Raji (cell line): ENCODE data around the gene WFDC6.

Experiments used
- POLR2A ChIP-seq: IDR thresholded peaks from 2 replicates; pipeline ENCODE4 v1.6.1; 2011; ENCODE audit warnings: low read depth, low read length, control low read depth; ENCODE audit not compliant: insufficient read depth

WFDC6 gene

DNA sequence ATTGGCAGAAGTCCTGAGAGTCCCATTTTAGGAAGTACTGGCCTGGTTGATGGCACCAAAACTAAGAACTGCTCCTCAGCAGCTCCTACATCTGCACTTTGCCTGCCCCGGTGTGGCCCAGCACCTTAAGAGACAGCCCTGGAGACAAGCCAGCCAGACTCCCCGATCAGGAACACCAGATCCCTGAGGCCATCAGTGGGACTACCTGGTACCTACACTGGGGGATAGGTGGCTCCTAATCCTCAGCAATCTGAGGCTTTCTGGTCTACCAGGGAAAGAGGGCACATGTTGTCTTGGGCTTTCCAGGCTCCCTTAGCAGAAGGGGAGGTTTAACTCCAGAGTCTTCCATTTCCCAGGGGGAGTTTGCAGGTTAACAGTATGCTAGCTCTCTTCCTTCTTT is at the start of gene WFDC6:
WFDC6 (minus strand) TSS at position 101 of the 400 bp plus-strand sequence; CDS start at position 26, 75 bp downstream.
- TF ChIP-seq POLR2A = no peak

DNA sequence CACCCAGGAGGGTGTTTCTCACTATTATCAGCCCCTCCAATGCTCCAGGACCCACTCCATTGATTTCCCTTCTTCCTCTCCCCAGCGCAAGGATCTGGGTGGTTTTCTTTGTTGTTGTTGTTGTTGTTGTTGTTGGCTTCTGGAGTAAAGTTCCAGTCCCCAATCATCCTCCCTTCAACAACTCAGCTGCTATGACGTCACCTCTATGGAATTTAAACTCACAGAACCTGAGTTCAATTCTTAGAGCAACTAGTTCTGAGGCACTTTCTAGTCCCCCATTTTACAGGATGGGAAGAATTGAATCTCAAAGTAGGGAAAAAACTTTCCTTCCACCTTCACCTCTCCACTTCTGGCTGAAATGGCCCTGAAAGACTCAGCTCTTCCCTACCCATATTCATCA is 49.5 kb upstream of the WFDC6 start:
- TF ChIP-seq POLR2A = no peak

DNA sequence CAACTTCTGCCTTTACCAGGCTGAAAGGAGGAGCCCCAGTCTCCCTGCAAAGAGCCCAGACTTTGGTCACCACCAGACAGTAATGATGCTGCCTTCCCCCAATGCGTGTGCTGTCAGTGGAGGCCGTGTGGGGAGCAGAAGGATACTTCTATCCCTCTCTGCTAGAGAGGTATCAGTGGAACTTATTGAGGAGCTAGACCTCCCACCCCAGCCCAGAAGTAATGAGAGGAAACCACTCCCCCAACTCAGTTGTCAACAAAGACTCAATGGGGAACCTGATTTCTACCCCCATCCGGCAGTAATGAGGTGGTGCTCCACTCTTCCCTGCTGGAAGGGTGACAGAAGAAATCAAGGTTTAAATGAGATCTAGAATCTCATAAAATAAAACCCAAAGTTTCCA is 44.2 kb upstream of the WFDC6 start:
- no peak for TF ChIP-seq POLR2A

DNA sequence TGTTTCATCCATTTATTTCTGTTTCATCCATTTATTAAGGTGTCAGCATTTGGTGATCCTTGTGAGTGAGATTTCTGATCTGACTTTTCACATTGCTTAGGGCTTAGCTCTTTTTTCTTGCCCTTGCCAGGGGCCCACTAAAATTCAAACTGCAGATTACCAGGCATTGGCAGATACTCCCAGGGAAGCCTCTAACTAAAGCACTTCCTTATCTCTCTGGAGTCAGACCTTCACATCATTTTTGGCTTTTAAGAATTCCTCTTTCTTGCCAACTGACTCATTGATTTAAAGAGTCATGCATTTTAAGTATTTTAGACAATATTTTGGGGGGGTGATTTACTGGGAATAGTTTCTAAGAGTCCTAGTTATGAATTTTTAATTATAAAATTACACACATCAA is 42.4 kb upstream of the WFDC6 start:
- no peak for TF ChIP-seq POLR2A

DNA sequence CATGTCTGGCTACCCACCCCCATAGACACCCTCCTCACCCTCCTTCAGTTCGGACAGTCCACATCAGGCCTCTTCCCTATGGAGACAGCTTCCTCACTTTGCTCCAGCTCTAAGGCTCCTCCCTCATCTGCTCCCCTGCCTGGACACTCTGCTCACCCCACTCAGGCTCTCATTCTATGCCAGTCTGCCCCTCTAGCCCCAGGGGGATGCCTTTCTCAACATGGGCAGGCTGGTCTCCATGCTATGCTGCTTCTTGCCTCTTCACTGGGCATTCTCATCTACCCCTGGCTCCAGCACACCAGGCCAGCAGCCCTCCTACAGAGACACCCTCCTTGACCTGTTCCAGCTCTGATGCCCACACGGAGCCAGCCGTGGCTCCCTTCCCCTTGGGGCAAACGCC is 39.9 kb upstream of the WFDC6 start, which contains the start of gene WFDC8:
WFDC8 (minus strand) TSS at position 101 of the 400 bp plus-strand sequence; CDS start at position 64, 37 bp downstream.
- no peak for TF ChIP-seq POLR2A

DNA sequence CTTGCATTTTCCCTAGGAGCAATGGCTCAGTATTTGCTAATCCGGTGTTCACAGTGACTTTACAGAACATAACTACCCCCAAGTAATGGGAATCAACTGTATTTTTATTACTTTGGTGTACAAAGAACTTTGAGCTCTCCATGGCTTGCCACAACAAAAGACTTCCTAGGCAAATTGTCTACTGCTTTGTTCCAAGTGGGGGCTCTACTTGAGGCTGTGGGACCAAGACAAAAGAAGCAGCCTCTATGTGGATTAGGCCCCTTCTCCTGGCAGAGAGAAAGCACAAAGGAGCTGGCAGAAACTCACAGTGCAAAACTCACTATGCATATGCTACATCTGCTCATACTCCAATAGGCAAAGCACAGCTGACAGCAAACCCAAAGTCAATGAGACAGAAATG is 38.9 kb upstream of the WFDC6 start:
- no peak for TF ChIP-seq POLR2A

DNA sequence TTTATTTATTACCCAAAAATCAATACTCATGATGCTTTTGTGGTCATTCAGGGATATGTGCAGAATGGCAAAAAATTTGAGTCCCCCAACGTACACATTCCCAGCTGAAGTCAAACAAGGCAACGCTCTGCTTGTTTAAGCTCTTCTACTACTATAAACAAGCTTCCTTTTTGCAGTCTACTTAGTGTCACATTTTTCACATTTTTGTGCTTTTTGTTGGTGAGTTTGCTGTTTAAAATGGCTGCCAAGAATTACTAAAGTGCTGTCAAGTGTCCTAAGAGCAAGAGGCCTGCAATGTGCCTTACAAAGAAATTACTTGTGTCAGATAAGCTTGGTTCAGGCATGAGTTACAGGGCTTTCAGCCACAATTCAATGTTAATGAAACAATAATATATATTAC is 37.7 kb upstream of the WFDC6 start:
- TF ChIP-seq POLR2A = no peak

DNA sequence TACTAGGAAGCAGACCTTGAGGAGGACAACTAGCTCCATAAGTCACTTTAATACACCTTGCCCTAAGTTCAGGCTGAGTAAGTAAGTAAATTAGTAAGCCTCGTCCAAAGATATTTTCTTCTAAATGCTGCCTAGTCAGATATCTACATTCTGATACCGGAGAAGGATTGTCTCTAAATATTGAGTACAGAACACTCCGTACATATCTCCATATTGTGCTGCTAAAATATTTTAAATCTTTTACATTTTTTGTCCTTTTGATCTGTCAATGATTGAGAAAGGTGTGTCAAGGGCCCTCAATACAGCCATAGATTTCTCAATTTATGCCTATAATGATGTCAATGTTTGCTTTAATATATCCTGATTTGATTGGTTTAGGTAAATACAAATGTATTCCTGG is 36.6 kb upstream of the WFDC6 start:
- no peak for TF ChIP-seq POLR2A

DNA sequence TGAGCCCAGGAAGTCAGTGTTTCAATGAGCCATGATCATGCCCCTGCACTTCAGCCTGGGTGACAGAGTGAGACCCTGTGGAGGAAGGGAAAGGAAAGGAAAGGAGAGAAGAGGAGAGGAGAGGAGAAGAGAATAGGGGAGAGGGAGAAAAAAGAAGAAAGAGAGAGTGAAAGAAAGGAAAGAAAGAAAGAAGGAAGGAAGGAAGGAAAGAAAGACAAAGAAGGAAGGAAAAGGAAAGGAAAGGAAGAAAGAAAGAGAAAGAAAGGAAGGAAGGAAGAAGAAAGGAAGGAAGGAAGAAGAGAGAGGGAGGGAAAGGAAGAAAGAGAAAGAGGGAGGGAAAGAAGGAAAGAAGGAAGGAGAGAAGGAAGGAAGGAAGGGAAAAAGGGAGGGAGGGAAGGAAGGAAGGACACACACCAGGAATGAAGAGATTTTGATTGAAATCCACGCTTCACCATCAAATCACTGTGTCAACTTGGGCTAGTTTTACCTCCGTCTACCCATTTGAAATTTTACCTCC is 25.5 kb upstream of the WFDC6 start:
- TF ChIP-seq POLR2A = no peak

DNA sequence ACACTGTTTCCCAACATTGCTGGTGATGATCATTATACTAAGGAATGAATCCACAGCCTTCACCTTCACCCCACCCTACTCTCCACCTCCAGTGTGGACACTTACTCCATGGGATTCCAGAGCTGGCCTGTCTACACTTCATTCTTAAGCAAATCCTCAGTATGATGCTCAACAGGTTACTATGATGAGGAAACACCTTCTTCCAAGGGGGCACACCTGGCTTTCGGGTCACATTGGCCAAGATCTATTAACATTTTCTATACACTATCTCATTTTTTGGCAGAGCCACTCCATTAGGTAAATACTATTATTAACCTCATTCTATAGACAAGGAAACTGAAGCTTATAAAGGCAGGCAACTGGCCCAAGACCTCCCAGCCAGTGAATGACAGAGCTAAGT is 15.9 kb upstream of the WFDC6 start:
- TF ChIP-seq POLR2A = no peak

DNA sequence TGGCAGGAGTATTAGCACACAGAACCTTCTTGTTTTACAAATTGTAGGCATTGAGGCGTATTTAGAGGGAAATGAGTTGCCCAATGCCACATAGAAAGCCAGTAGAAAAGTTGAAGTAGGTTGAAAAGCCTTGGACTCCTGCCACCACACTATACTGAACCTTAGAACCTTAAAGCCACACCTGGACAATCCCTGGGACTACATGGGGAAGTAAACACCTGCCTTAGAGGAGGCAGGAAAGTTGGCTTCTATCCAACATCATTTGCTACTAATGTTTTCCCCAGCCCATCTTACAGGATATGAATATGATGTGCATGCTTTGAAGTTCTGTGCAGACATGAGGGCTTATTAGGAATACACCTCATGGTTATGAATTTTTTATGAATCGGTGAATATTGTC is 13.2 kb upstream of the WFDC6 start:
- no peak for TF ChIP-seq POLR2A

DNA sequence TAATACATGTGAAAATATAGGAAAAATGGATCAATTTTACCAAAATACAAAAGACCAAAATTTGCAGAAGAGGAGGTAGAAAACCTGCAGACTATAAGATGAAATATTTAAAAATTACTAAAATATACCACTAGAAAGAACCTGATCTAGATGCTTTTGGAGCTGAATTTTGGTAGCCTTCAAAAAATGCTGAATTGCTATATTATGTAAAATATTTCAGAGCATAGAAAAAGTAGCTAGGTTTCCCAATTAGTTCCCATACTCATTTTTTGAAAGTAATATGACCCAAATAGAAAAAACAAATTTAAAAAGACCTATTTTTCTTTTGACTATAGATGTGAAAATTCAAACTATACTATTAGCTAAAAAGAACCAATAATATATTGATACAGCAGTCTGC is 11.5 kb upstream of the WFDC6 start:
- no peak for TF ChIP-seq POLR2A

DNA sequence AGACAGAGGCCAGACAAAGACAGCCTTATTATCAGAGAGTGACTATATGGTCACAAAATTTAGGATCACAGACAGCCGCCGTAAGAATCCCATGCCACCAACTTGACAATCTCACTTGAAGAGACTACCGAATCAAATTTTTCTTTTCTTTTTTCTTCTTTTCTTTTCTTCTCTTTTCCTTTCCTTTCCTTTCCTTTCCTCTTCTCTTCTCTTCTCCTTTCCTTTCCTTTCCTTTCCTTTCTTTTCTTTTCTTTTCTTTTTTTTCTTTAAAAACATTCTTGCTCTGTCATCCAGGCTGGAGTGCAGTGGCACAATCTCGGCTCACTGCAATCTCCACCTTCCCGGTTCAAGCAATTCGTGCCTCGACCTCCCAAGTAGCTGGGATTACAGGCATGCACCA is 9.1 kb upstream of the WFDC6 start:
- TF ChIP-seq POLR2A = no peak

DNA sequence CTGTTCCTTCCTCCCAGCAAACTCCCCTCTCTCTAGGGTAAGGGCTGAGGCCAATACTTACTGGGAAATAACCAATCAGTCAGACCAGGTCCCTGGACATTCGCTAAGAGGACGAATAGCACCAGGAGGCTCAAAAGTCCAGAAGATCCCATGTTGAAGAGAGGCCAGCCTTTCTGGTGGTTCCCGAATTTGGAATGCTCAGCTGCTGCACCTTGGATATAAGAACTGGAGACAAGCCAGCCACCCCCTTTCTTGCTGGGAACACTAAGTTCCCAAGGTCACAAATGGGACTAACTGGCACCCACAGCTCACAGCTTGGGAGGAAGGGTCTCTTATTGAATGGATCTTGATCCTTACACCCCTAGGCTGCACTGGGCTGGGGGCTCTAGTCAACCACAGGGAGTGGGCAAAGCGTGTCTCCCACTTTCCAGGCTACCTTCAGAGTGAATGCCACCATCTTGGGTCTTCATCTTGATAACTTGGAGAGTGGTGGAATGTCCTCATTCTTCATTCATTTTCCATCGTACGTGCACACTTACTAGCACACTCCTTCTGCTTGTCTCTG is 8.0 kb upstream of the WFDC6 start, which contains the start of gene EPPIN:
EPPIN (minus strand) TSS at position 196 of the 565 bp plus-strand sequence; CDS start at position 152, 44 bp downstream.
- TF ChIP-seq POLR2A = no peak

DNA sequence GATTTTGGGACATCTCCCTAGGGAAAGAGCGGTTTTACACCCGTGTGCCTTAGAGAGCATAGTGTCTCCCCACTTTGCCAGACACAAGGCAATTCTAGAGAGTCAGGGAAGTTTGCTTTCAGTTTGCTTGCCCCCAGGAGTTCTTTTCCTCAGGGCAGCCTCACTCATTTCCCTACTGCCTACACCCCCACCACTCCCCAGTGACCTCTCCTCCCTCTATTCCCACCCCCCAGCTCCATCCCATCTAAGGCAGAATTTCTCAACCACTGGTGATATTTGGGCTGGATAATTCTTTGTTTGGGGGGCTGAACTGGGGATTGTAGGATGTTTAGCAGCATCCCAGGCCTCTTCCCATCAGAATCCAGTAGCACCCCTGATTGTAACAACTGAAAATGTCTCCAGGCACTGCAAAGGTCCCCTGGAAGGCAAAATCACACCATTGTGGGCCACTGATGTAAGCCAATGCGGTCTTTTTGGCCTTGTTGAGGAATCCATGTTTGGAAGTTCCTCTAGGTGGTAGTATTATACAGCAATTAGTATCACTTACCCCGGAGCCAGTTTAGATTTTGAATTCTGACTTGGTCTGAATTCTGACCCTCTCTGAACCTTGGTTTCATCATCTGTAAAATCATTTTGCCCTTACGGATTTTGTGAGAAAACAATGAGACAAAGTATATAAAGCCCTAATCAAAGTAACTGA is 6.6 kb upstream of the WFDC6 start:
- no peak for TF ChIP-seq POLR2A

DNA sequence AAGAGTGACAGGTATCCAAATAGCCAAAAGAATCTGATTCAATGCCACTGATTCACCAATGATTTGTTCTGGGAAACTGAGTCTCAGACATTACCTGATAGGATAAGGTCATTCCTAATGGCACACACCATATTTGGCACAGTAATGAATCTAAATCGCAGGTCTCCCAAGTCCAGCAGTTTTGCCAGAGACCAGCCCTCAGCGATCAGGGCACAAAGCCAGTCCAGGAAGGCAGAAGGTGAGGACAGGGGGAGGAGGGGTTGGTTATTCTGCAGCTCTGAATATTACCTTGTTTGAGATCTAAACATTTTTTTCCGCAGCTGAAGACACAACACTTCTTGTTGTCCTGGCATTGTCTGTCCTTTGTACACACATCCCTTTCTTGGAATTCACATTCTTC is 6.1 kb upstream of the WFDC6 start:
- TF ChIP-seq POLR2A = no peak

DNA sequence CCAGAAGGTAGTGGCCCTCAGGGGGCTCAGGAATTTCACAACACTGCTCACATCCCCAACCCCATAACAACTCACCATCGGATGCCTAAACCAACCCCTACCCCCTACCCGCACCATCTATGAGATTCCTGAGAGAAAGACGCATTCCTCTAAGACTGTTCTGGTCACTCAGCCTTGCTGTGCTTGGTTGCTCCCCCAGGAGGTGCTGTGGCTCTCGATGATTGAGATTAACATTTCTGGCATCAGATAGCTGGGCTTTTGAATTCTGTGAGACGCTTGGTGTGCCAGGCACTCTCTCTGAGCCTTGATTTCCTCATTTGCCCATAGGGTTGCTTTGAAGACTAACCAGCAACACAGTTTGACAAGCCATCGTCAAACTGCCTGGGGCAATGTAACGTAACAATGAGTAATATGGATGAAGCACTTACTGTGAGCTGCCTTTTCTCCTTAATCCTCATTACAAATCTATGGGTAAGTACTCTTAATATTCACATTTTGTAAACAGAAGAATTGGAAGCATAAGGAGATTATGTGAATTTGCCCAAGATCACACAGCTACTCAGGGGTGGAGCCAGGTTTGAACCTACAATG is 978 bp downstream of the WFDC6 start:
- no peak for TF ChIP-seq POLR2A

DNA sequence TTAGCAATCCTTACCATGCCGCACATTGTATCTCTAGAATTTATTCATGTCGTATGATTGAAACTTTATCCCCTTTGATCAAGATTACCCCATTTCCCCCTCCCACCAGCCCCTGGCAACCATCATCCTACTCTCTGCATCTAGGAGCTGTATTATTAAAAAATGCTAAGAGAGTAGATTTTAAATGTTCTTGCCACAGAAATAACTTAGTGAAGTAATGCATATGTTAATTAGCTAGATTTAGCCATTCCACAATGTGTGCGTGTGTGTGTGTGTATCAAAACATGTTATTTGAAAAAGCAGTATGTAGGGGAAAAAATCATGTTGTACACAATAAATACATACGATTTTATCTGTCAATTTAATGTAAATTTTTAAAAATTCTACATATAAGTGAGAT is 12.0 kb downstream of the WFDC6 start:
- no peak for TF ChIP-seq POLR2A
